Body of pancreas (tissue), 4 donors: ENCODE data around the gene TSHR. TPM values are rescaled to one million over a fixed set of nuclear protein-coding genes. Genes with fewer than 3 reads are reported as not detected.
"Not testable (repeated sequence)": the region's sequence is repeated elsewhere in the genome, so short reads cannot be mapped to it uniquely, and the experiment has no call there.

Experiments used
- ATAC-seq: fragments of 150-250 bp; one replicate; pipeline ENCODE4 v1.9.1; 2016
- DNase-seq, 4 donors: peaks; one replicate each; pipeline ENCODE4 v3.0.0-alpha.2; 2019
- H3K27ac ChIP-seq, 4 donors: fragments of 200-600 bp; sonication (generic); 1 replicate in 3 of 4; 2 replicates in 1 of 4; pipeline versions ENCODE4 v1.5.1 to v1.6.1; 2016 to 2019; ENCODE audit warnings: mild to moderate bottlenecking in 1 of 4, mixed read lengths in 1 of 4, moderate library complexity in 1 of 4
- H3K27me3 ChIP-seq, 2 donors: fragments of 200-600 bp; sonication (generic); one replicate each; pipeline ENCODE4 v1.6.0; 2016; ENCODE audit warnings: mild to moderate bottlenecking in 1 of 2
- H3K36me3 ChIP-seq, 2 donors: fragments of 200-600 bp; sonication (generic); replicated peaks in 1 of 2; 2 replicates each; pipeline ENCODE4 v1.5.1; 2016; ENCODE audit warnings: low read depth in 2 of 2; ENCODE audit not compliant: insufficient read depth in 1 of 2
- H3K4me1 ChIP-seq: fragments of 200-600 bp; sonication (generic); one replicate; pipeline ENCODE4 v1.6.0; 2016
- H3K4me3 ChIP-seq, 2 donors: fragments of 200-600 bp; sonication (generic); 1 replicate in 1 of 2; 2 replicates in 1 of 2; pipeline ENCODE4 v1.5.1; 2016 to 2019
- H3K9me3 ChIP-seq, 3 donors: fragments of 200-600 bp; sonication (generic); 1 replicate in 2 of 3; 2 replicates in 1 of 3; pipeline ENCODE4 v1.5.1; 2016
- CTCF ChIP-seq, 7 experiments: fragments of 450-650 bp in 4 of 7; fragments of 200-600 bp in 3 of 7; sonication (generic) in 3 of 7; IDR thresholded peaks; one replicate each; pipeline ENCODE4 v1.5.1; 2016 to 2019; ENCODE audit warnings: antibody characterized with exemption in 7 of 7
- POLR2A ChIP-seq, 3 donors: fragments of 450-650 bp; IDR thresholded peaks; one replicate each; pipeline ENCODE4 v1.6.1; 2016; ENCODE audit warnings: antibody characterized with exemption in 3 of 3, mild to moderate bottlenecking in 2 of 3
- WGBS, 2 donors: methylation state at CpG; one replicate each; pipeline ENCODE4 v1.1.5; 2017; 5-methylcytosine and 5-hydroxymethylcytosine counted together
- intact Hi-C: fragments of 100-400 bp; cut with DNase I; formaldehyde crosslinking; loops from one replicate; pipeline ENCODE4 v1.15.1; 2023
- total RNA-seq, 2 donors: library from RNA; depleted of rRNA; stranded (reverse); fragments of >200 nt; gene quantifications; one replicate each; pipeline ENCODE4 v1.1.0, GENCODE V29; 2016

TSHR gene
- total RNA-seq, 2 donors from 2014 or later = not detected

- H3K27ac ChIP-seq = no peak overlapping the region
- no peaks in the 10 kb centered on the region for H3K36me3 ChIP-seq
- intact Hi-C loops = loop anchor here (10.0 kb wide), 1 partner anchor 449 kb away; no protein-coding TSS in a partner anchor
- TF ChIP-seq CTCF (IDR thresholded peaks at IDR 0.05) = no peak
- TF ChIP-seq POLR2A (IDR thresholded peaks at IDR 0.05) = no peak
- 90 to 95% methylated on average over 3 of the region's 3 CpGs for WGBS, 2 donors
- H3K4me3 ChIP-seq = no peak overlapping the region
- no peaks in the 10 kb centered on the region for H3K9me3 ChIP-seq
- H3K27me3 ChIP-seq = no peaks in the 10 kb centered on the region
- ATAC-seq (no peak), DNase-seq (no peak)
- H3K4me1 ChIP-seq = no peaks in the 10 kb centered on the region
Observed at GRCh38 chr14:81006266-81006665, 50.8 kb downstream of the TSHR start.

- TF ChIP-seq POLR2A (IDR thresholded peaks at IDR 0.05) (no peak), CTCF (IDR thresholded peaks at IDR 0.05) (no peak)
- H3K9me3 ChIP-seq = no peaks in the 10 kb centered on the region
- no peak for DNase-seq
- H3K4me1 ChIP-seq = no peaks in the 10 kb centered on the region
- H3K4me3 ChIP-seq = no peak overlapping the region
- no peak for ATAC-seq
- intact Hi-C loops = loop anchor here (10.0 kb wide), 1 partner anchor 448 kb away; no protein-coding TSS in a partner anchor
- H3K27ac ChIP-seq = no peak overlapping the region
- no peaks in the 10 kb centered on the region for H3K27me3 ChIP-seq
- WGBS, 2 donors = 79 to 83% methylated on average over 1 of the region's 1 CpG
- no peaks in the 10 kb centered on the region for H3K36me3 ChIP-seq
Observed at GRCh38 chr14:81007131-81007530, 51.7 kb downstream of the TSHR start.

- Histone ChIP-seq H3K4me1 (no peaks in the 10 kb centered on the region), H3K9me3 (no peaks in the 10 kb centered on the region), H3K4me3 (no peak overlapping the region), H3K27me3 (no peaks in the 10 kb centered on the region), H3K27ac (no peak overlapping the region), H3K36me3 (no peaks in the 10 kb centered on the region)
- 69 to 73% methylated on average over 2 of the region's 2 CpGs for WGBS, 2 donors
- DNase-seq (no peak), ATAC-seq (no peak)
- intact Hi-C loops = loop anchor here (10.0 kb wide), 1 partner anchor 445 kb away; no protein-coding TSS in a partner anchor
- no peak for TF ChIP-seq POLR2A (IDR thresholded peaks at IDR 0.05)
- TF ChIP-seq CTCF (IDR thresholded peaks at IDR 0.05) = no peak
Observed at GRCh38 chr14:81009346-81009745, 53.9 kb downstream of the TSHR start.

GRCh38 chr14:81018251-81018650, 62.8 kb downstream of the TSHR start:
- Histone ChIP-seq H3K27ac (no peak overlapping the region), H3K27me3 (no peaks in the 10 kb centered on the region), H3K4me1 (no peaks in the 10 kb centered on the region), H3K4me3 (no peak overlapping the region), H3K36me3 (no peaks in the 10 kb centered on the region), H3K9me3 (no peaks in the 10 kb centered on the region)
- ATAC-seq = no peak
- no peak for DNase-seq
- intact Hi-C loops = no loop called here
- WGBS, 2 donors = 67 to 79% methylated on average over 3 of the region's 3 CpGs
- TF ChIP-seq POLR2A (IDR thresholded peaks at IDR 0.05) (no peak), CTCF (IDR thresholded peaks at IDR 0.05) (no peak)

GRCh38 chr14:81018684-81019083, 63.3 kb downstream of the TSHR start:
- no peak overlapping the region for H3K27ac ChIP-seq
- intact Hi-C loops = no loop called here

GRCh38 chr14:81019113-81019512, 63.7 kb downstream of the TSHR start:
- WGBS, 2 donors = 77 to 87% methylated on average over 2 of the region's 2 CpGs
- H3K4me1 ChIP-seq, H3K4me3 ChIP-seq, H3K27ac ChIP-seq, H3K27me3 ChIP-seq, ATAC-seq, DNase-seq, H3K36me3 ChIP-seq, intact Hi-C loops, H3K9me3 ChIP-seq: not testable (repeated sequence)

More at GRCh38 chr14:81018684-81019083, 63.3 kb downstream of the TSHR start:
- Histone ChIP-seq H3K4me3 (no peak overlapping the region), H3K4me1 (no peaks in the 10 kb centered on the region), H3K36me3 (no peaks in the 10 kb centered on the region), H3K9me3 (no peaks in the 10 kb centered on the region), H3K27me3 (no peaks in the 10 kb centered on the region)
- TF ChIP-seq CTCF (IDR thresholded peaks at IDR 0.05) (no peak), POLR2A (IDR thresholded peaks at IDR 0.05) (no peak)
- 73 to 76% methylated on average over 1 of the region's 1 CpG for WGBS, 2 donors
- ATAC-seq = no peak
- DNase-seq = no peak
